Ishikawa (cell line): ENCODE results near the gene MARCO.

Source experiments
- CEBPB ChIP-seq: IDR thresholded peaks from 2 replicates; pipeline ENCODE4 v1.6.1; 2012
- CREB1 ChIP-seq: IDR thresholded peaks from 2 replicates; pipeline ENCODE4 v1.6.1; 2012; ENCODE audit warnings: low read depth
- EGR1 ChIP-seq: IDR thresholded peaks from 2 replicates; pipeline ENCODE4 v1.6.1; 2012
- EP300 ChIP-seq: IDR thresholded peaks from 2 replicates; pipeline ENCODE4 v1.6.1; 2012; ENCODE audit warnings: borderline replicate concordance
- MAX ChIP-seq: IDR thresholded peaks from 2 replicates; pipeline ENCODE4 v1.6.1; 2012
- NFIC ChIP-seq: IDR thresholded peaks from 2 replicates; pipeline ENCODE4 v1.6.1; 2012
- RAD21 ChIP-seq: IDR thresholded peaks from 2 replicates; pipeline ENCODE4 v1.6.1; 2012; ENCODE audit warnings: low read depth
- REST ChIP-seq: IDR thresholded peaks from 2 replicates; pipeline ENCODE4 v1.6.1; 2012; ENCODE audit warnings: low read depth, mild to moderate bottlenecking
- TAF1 ChIP-seq: IDR thresholded peaks from 2 replicates; pipeline ENCODE4 v1.6.1; 2012; ENCODE audit warnings: low read depth, mild to moderate bottlenecking
- TCF12 ChIP-seq: IDR thresholded peaks from 2 replicates; pipeline ENCODE4 v1.6.1; 2012; ENCODE audit warnings: low read depth
- TEAD4 ChIP-seq: IDR thresholded peaks from 2 replicates; pipeline ENCODE4 v1.6.1; 2012
- YY1 ChIP-seq: IDR thresholded peaks from 2 replicates; pipeline ENCODE4 v1.6.1; 2012; ENCODE audit warnings: low read depth

GRCh38 chr2:119026890-119027289 lies 84.9 kb downstream of the MARCO start:
- TF ChIP-seq NFIC, result no peak
- no peak for TF ChIP-seq RAD21
- TF ChIP-seq EP300, result no peak
- no peak for TF ChIP-seq TEAD4
- TF ChIP-seq TAF1, result no peak
- TF ChIP-seq REST, result no peak
- TF ChIP-seq MAX, result no peak
- no peak for TF ChIP-seq CREB1
- no peak for TF ChIP-seq YY1
- no peak for TF ChIP-seq EGR1
- no peak for TF ChIP-seq CEBPB
- no peak for TF ChIP-seq TCF12
